Right lobe of liver (tissue), 6 donors: Measurements from ENCODE around the gene CEP295NL. TPM values are rescaled to one million over a fixed set of nuclear protein-coding genes. Genes with fewer than 3 reads are reported as not detected.
A peak's percentile ranks its signal among the peaks of the same experiment; 100 is the strongest.

Experiments used
- ATAC-seq, 4 donors: fragments of 200-7000 bp; cut with Tn5 transposase; one replicate each; pipeline ENCODE4 v1.9.1; 2020; ENCODE audit warnings: mild to moderate bottlenecking in 4 of 4, moderate library complexity in 4 of 4
- DNase-seq, 3 donors: peaks; one replicate each; pipeline ENCODE4 v3.0.0-alpha.2; 2020
- H3K27ac ChIP-seq, 3 donors: fragments of 200-600 bp; one replicate each; pipeline ENCODE4 v1.8.0; 2022
- H3K27me3 ChIP-seq, 2 donors: fragments of 200-600 bp; one replicate each; pipeline ENCODE4 v1.8.0; 2022
- H3K36me3 ChIP-seq, 4 donors: fragments of 200-600 bp; sonication (generic) in 1 of 4; one replicate each; pipeline versions ENCODE4 v1.5.1 to v1.8.0; 2017 to 2022; ENCODE audit warnings: control low read depth in 1 of 4
- H3K4me1 ChIP-seq, 4 donors: fragments of 200-600 bp; sonication (generic) in 1 of 4; one replicate each; pipeline versions ENCODE4 v1.5.1 to v1.8.0; 2017 to 2022; ENCODE audit warnings: control low read depth in 1 of 4
- H3K4me3 ChIP-seq, 3 donors: fragments of 200-600 bp; one replicate each; pipeline ENCODE4 v1.8.0; 2022
- H3K9me3 ChIP-seq, 4 donors: fragments of 200-600 bp; sonication (generic) in 1 of 4; one replicate each; pipeline versions ENCODE4 v1.5.1 to v1.8.0; 2017 to 2022; ENCODE audit warnings: control low read depth in 1 of 4
- CTCF ChIP-seq, 4 donors: fragments of 200-600 bp in 3 of 4; fragments of 450-650 bp in 1 of 4; IDR thresholded peaks; one replicate each; pipeline versions ENCODE4 v1.5.1 to v1.8.0; 2016 to 2022; ENCODE audit warnings: antibody characterized with exemption in 4 of 4, mild to moderate bottlenecking in 2 of 4
- POLR2A ChIP-seq: fragments of 450-650 bp; IDR thresholded peaks from one replicate; pipeline ENCODE4 v1.6.1; 2017; ENCODE audit warnings: antibody characterized with exemption, mild to moderate bottlenecking
- WGBS: methylation state at CpG from one replicate; pipeline ENCODE4 v1.1.6; 2018; ENCODE audit warnings: low coverage, low lambda C conversion rate; ENCODE audit not compliant: insufficient coverage; ENCODE audit errors: missing lambda C conversion rate; 5-methylcytosine and 5-hydroxymethylcytosine counted together
- intact Hi-C, 2 donors: fragments of 100-400 bp; cut with DNase I; formaldehyde crosslinking; loops; one replicate each; pipeline versions ENCODE4 v1.11.2 to v1.14.1; 2022
- total RNA-seq, 6 experiments: library from RNA; depleted of rRNA in 2 of 6; stranded (reverse); fragments of >200 nt in 2 of 6; fragmentation: NEBNext Ultra II Directional in 3 of 6; extraction: Animal tissue kit (Norgen Biotek cat#: 25700) in 3 of 6; gene quantifications; one replicate each; pipeline versions ENCODE4 v1.1.0 to v1.2.4, GENCODE V29; 2016 to 2023
- donor health status: DM: no; HTN: yes; CAD: no.
- donor health status: DM: no; HTN: no; CAD: no.
- donor health status: DM: no; HTN: no; CAD: no.
- donor health status: DM: no; HTN: yes; CAD: no.
- donor health status: DM: no; HTN: yes; CAD: no.

Gene CEP295NL
- total RNA-seq, 6 experiments from 2014 or later: 0.19 to 1.0 (median 0.53) TPM

DNA sequence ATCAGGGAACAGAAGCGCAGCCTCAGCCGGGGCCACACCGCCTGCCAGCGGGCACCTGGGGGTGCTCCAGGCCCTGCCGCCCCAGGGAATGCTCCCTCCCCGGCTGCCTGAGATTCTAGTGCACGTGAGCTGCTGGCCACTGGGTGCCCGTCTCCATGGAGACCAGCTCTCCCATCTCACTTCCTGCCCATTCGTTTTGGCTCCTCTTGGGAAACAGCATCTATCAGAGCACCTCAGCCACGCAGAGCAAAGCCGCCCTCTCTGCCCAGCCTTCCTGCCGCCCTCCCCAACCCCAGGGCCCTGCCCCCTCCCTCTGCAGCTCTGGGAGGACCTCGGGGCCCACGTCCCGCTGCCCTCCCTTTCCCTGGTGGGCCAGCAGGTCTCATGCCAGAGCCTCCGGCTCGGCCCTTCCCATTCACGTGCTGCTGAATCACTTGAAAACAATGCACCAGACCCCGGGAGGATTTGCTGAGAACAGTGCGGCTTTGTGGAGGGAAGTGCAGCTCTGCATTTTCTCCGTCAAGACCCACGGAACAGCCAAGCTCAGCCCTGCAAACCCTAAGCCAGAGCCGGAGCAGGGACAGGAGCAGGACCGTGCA is 19.4 kb downstream of the CEP295NL start:
- ATAC-seq (peak; percentile 52 to 67 (median 60)), DNase-seq (peak; percentile 59 to 72 (median 61))
- no peaks in the 10 kb centered on the region for H3K27me3 ChIP-seq
- no peak overlapping the region for H3K4me3 ChIP-seq
- WGBS: 0% methylated on average over 2 of the region's 24 CpGs
- peak overlapping the region; percentile 64 to 76 (median 72) for H3K27ac ChIP-seq
- H3K36me3 ChIP-seq: no peaks in the 10 kb centered on the region
- peak; percentile 38 for TF ChIP-seq POLR2A
- TF ChIP-seq CTCF (IDR thresholded peaks at IDR 0.05): no peak
- no peaks in the 10 kb centered on the region for H3K9me3 ChIP-seq
- H3K4me1 ChIP-seq: peaks cover 0 to 8% (median under 1%) of the 10 kb centered on the region in 4 donors
- intact Hi-C loops: no loop called here

DNA sequence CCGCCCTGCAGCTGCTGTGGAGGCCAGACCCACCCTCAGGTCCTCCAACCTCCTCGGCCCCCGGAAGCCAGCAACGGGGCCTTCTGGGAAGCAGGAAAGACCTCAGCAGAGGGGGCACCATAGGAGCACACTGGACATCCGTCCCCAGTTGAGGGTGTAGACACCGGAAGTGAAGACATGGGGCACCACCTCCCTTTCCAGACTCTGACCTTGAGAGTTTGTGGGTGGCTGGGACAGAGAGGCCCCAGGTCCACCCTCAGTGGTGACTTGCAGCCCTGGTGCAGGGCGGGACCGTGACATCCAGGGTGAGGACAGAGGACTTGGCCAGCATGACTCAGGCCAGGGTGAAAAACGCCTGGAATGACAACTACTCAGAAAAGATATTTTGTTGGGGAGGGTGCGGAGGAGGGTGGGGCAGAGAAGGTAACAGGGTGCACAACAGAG is 19.9 kb downstream of the CEP295NL start:
- ATAC-seq (peak; percentile 54 to 63 (median 57)), DNase-seq (peak in 2 of 3 donors; percentile 54 to 58)
- Histone ChIP-seq H3K27me3 (no peaks in the 10 kb centered on the region), H3K4me3 (no peak overlapping the region), H3K36me3 (no peaks in the 10 kb centered on the region), H3K4me1 (peaks cover 0 to 8% (median under 1%) of the 10 kb centered on the region in 4 donors), H3K9me3 (no peaks in the 10 kb centered on the region), H3K27ac (peak overlapping the region; percentile 64 to 76 (median 72))
- intact Hi-C loops: no loop called here
- WGBS: 20% methylated on average over 1 of the region's 10 CpGs
- no peak for TF ChIP-seq CTCF (IDR thresholded peaks at IDR 0.05)
- no peak for TF ChIP-seq POLR2A

DNA sequence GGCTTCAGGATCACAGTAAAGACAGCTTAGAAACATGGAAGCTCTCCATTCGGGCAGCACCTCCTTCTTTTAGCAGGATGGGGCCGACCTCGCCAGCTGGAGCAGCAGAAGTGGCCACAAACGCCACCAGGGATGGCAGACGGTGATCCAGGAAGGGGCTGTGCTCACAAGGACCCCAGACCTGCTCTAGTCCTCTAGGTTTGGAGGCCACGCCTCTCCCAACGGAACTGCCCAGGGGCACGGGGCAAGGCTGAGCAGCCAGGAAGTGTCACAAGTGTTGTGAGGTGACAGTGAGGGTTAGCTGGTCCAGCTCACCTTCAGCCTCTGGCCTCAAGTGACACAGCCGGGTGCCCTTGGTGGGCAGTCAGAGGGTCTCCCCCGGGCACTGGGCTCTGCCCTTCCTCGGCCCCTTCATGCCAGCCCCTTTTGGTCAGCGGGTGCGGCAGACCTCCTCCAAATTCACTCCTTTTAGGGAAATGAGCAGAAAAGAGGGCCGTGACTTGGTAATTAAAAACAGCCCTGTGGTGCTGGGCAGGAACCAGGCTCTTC is 20.4 kb downstream of the CEP295NL start:
- intact Hi-C loops: no loop called here
- peak; percentile 49 to 65 (median 63) for DNase-seq
- WGBS: 54% methylated on average over 5 of the region's 14 CpGs
- Histone ChIP-seq H3K4me3 (no peak overlapping the region), H3K9me3 (no peaks in the 10 kb centered on the region), H3K4me1 (peaks cover 0 to 8% (median under 1%) of the 10 kb centered on the region in 4 donors), H3K27ac (peak overlapping the region; percentile 64 to 76 (median 72)), H3K36me3 (no peaks in the 10 kb centered on the region), H3K27me3 (no peaks in the 10 kb centered on the region)
- TF ChIP-seq CTCF (IDR thresholded peaks at IDR 0.05): no peak
- no peak for TF ChIP-seq POLR2A
- ATAC-seq: peak; percentile 5 to 22 (median 10)

GRCh38 chr17:78879635-78880186 is 23.3 kb downstream of the CEP295NL start:
- H3K36me3 ChIP-seq: no peaks in the 10 kb centered on the region
- DNase-seq (peak in 2 of 3 donors; percentile 62 to 68), ATAC-seq (peak; percentile 35 to 52 (median 38))
- H3K9me3 ChIP-seq: no peaks in the 10 kb centered on the region
- TF ChIP-seq CTCF (IDR thresholded peaks at IDR 0.05): no peak
- TF ChIP-seq POLR2A: no peak
- intact Hi-C loops: no loop called here
- H3K27ac ChIP-seq: peak overlapping the region; percentile 63 to 81 (median 64)
- H3K4me3 ChIP-seq: no peak overlapping the region
- 49% methylated on average over 9 of the region's 28 CpGs for WGBS
- H3K4me1 ChIP-seq: peaks cover 0 to 8% (median under 1%) of the 10 kb centered on the region in 4 donors
- no peaks in the 10 kb centered on the region for H3K27me3 ChIP-seq
